ENCODE data around the gene NTN5. TPM values are rescaled to one million over a fixed set of nuclear protein-coding genes. Genes with fewer than 3 reads are reported as not detected.
A peak's percentile ranks its signal among the peaks of the same experiment; 100 is the strongest.

Gene NTN5
- total RNA-seq, 1 experiment from 2014 or later = 0.55 TPM

GRCh38 chr19:48669903-48670668 is 2.7 kb downstream of the NTN5 start:
- Histone ChIP-seq H2AK5ac (ENCODE audit: insufficient read length, low read length) (no peak overlapping the region), H3K14ac (ENCODE audit: insufficient read depth, low read length) (no peak overlapping the region; the same call in 1 of the 2 replicates), H3K23ac (ENCODE audit: insufficient read length, low read depth, low read length) (no peak overlapping the region), H3K27ac (ENCODE audit: insufficient read length, low read depth, low read length) (no peak overlapping the region), H3K4me1 (ENCODE audit: insufficient read depth, low read length) (no peaks in the 10 kb centered on the region; the same call in 1 of the 2 replicates), H3K18ac (ENCODE audit: insufficient read length, low read depth, low read length) (no peak overlapping the region), H3T11ph (ENCODE audit: low read length) (no peak overlapping the region), H2BK12ac (ENCODE audit: insufficient read length, low read depth, low read length) (no peak overlapping the region), H3K9me3 (ENCODE audit: control insufficient read depth, low read depth, low read length) (no peaks in the 10 kb centered on the region), H4K91ac (ENCODE audit: insufficient read length, low read depth, low read length) (no peak overlapping the region), H3K23me2 (ENCODE audit: insufficient read length, low read depth, low read length, poor library complexity, severe bottlenecking) (no peaks in the 10 kb centered on the region), H3K79me2 (ENCODE audit: insufficient read depth, low read length) (no peaks in the 10 kb centered on the region), H3K4ac (ENCODE audit: low read depth, low read length) (no peak overlapping the region), H4K5ac (ENCODE audit: insufficient read length, low read depth, low read length) (no peak overlapping the region), H3K4me2 (ENCODE audit: insufficient read depth, insufficient read length, low read length) (no peak overlapping the region), H2BK120ac (ENCODE audit: low read depth, low read length, poor library complexity, severe bottlenecking) (no peak overlapping the region), H2AFZ (ENCODE audit: low read length) (no peak overlapping the region), H3K79me1 (ENCODE audit: insufficient read depth, low read depth, low read length, poor library complexity, severe bottlenecking) (no peaks in the 10 kb centered on the region), H4K20me1 (ENCODE audit: control insufficient read depth, insufficient read depth, insufficient read length) (peaks cover 2% of the 10 kb centered on the region), H2BK5ac (ENCODE audit: insufficient read length, low read length) (no peak overlapping the region), H3K27me3 (ENCODE audit: insufficient read depth, low read length) (no peaks in the 10 kb centered on the region), H3K9ac (ENCODE audit: extremely low read depth, insufficient read length, low read length) (no peak overlapping the region), H2BK20ac (ENCODE audit: low read depth, low read length, poor library complexity, severe bottlenecking) (no peak overlapping the region), H2BK15ac (ENCODE audit: low read depth, low read length) (no peak overlapping the region), H3K56ac (ENCODE audit: insufficient read length, low read depth, low read length) (no peak overlapping the region), H4K8ac (replicated peaks; ENCODE audit: insufficient read length, low read depth, low read length) (no peak overlapping the region)
- peaks cover 8 to 11% of the 10 kb centered on the region in 2 experiments for H3K9me3 Mint-ChIP-seq
- peak overlapping the region in 1 of 3 experiments; percentile 31; a peak in 1 of 7 replicates for H3K27ac Mint-ChIP-seq
- H3K4me1 Mint-ChIP-seq = peaks cover 25 to 28% of the 10 kb centered on the region in 2 experiments
- H3K36me3 Mint-ChIP-seq (ENCODE audit: insufficient read depth in 1 of 3, low read depth in 3 of 3) = peaks cover 0 to 9% (median 7%) of the 10 kb centered on the region in 3 experiments; a peak in 5 of 7 replicates
- TF ChIP-seq CTCF (conservative IDR thresholded peaks at IDR 0.05) = no peak
- peaks cover 2% of the 10 kb centered on the region for H3K27me3 Mint-ChIP-seq (ENCODE audit: low read depth)
- no CpG with 5 or more reads among the region's 26 CpGs for WGBS (ENCODE audit: extremely low coverage, insufficient read length, low lambda C conversion rate)
- H3K4me3 Mint-ChIP-seq = peak overlapping the region in 1 of 2 experiments; percentile 15; a peak in 1 of 5 replicates
- no peak for DNase-seq
